ENCODE measurements around the gene COL6A3. TPM values are rescaled to one million over a fixed set of nuclear protein-coding genes. Genes with fewer than 3 reads are reported as not detected.

The COL6A3 gene
- total RNA-seq, 1 donor from 2014 or later: 13.0 TPM

- DNase-seq (ENCODE audit: low read depth): no peak
- TF ChIP-seq, protein P1, sequence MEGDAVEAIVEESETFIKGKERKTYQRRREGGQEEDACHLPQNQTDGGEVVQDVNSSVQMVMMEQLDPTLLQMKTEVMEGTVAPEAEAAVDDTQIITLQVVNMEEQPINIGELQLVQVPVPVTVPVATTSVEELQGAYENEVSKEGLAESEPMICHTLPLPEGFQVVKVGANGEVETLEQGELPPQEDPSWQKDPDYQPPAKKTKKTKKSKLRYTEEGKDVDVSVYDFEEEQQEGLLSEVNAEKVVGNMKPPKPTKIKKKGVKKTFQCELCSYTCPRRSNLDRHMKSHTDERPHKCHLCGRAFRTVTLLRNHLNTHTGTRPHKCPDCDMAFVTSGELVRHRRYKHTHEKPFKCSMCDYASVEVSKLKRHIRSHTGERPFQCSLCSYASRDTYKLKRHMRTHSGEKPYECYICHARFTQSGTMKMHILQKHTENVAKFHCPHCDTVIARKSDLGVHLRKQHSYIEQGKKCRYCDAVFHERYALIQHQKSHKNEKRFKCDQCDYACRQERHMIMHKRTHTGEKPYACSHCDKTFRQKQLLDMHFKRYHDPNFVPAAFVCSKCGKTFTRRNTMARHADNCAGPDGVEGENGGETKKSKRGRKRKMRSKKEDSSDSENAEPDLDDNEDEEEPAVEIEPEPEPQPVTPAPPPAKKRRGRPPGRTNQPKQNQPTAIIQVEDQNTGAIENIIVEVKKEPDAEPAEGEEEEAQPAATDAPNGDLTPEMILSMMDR (conservative IDR thresholded peaks at IDR 0.05; ENCODE audit: low read depth, low read length): no peak
- H3K4me3 ChIP-seq (ENCODE audit: low read depth, low read length): no peak overlapping the region
Observed at GRCh38 chr2:237388036-237388435, 25.9 kb downstream of the COL6A3 start.

DNA sequence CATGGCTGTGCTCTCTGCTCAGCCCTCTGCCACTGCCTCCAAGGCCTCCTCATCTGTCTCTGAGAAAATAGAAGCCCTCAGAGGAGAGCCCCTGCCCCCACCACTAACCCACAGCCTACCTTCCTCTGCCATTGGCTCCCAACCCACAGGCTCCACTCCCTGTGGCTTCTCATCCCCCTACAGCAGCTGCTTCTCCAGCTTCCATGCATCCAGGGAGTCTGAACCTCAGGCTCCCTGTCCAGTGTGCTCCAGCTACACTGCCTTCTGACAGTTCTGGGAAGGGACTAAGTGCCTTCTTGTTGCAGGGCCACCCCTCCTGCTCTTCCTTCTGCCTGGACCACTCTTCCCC is 29.3 kb downstream of the COL6A3 start:
- DNase-seq (ENCODE audit: low read depth): no peak
- TF ChIP-seq, protein P1 (conservative IDR thresholded peaks at IDR 0.05; ENCODE audit: low read depth, low read length): no peak

GRCh38 chr2:237383991-237384671 is 29.8 kb downstream of the COL6A3 start:
- TF ChIP-seq, protein P1 (conservative IDR thresholded peaks at IDR 0.05; ENCODE audit: low read depth, low read length): no peak
- no peak overlapping the region for H3K4me3 ChIP-seq (ENCODE audit: low read depth, low read length)
- no peak for DNase-seq (ENCODE audit: low read depth)

More for the DNA sequence above, 29.3 kb downstream of the COL6A3 start:
- no peak overlapping the region for H3K4me3 ChIP-seq (ENCODE audit: low read depth, low read length)

DNA sequence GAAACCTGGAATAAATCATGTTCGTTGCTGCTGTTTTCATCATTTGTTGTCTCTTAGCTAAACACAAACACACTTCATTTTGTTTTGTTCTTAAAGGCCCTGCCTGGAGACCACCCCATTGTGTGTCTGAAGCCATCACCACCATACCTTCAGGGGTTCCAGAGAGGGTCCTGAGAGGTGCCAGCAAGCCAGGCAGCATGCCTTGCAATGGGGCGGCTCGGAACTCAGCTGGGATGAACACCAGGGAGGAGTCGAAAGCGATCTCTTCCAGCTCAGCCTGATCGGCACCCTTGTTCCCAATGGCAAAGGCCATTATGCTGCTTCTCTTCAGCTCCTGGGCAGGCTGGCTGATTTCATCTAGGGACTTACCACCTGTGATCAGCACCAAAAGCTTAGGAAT is 33.2 kb downstream of the COL6A3 start:
- DNase-seq (ENCODE audit: low read depth): no peak
- TF ChIP-seq, protein P1 (conservative IDR thresholded peaks at IDR 0.05; ENCODE audit: low read depth, low read length): no peak
- H3K4me3 ChIP-seq (ENCODE audit: low read depth, low read length): no peak overlapping the region

DNA sequence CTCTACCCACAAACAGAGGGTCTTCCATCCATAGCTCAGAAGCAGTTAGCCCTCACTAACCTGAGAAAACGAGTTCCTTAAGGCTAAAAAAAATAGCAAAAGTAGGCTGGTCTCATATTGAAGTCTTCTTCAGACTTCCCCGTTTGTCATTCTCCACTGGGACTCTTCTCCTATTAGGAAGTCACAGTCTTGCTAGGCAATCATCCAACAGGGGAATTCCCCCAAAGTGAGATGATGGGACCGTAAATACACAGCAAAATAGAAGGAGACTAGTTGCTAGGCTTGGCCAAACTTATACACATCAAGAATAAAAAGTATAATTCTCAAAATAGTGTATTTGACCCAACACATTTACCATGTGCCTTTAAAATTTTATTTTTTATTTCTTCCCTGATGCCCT is 34.3 kb downstream of the COL6A3 start:
- TF ChIP-seq, protein P1 (conservative IDR thresholded peaks at IDR 0.05; ENCODE audit: low read depth, low read length): no peak
- DNase-seq (ENCODE audit: low read depth): no peak

DNA sequence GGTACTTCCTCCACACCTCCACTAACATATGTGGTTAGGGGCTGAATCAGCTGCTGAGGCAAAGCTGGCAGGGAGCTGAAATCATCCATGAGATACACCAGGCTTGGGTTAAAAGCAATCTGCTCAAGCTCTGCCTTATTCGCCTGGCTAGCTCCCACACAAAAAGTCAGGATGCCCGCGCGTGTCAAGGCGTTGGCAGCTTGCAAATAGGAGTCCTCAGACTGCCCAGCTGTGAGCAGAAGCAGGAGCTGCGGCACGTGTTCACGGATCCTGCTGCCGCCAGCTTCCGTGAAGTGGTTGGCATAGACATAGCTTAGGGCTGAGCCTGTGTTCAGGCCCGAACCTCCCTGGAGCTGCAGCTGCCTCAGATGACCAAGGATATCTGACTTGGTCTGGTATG is 35.3 kb downstream of the COL6A3 start:
- DNase-seq (ENCODE audit: low read depth): no peak
- TF ChIP-seq, protein P1 (conservative IDR thresholded peaks at IDR 0.05; ENCODE audit: low read depth, low read length): no peak
- no peak overlapping the region for H3K4me3 ChIP-seq (ENCODE audit: low read depth, low read length)

More for the DNA sequence above, 34.3 kb downstream of the COL6A3 start:
- no peak overlapping the region for H3K4me3 ChIP-seq (ENCODE audit: low read depth, low read length)
